Mucosa of descending colon (tissue), 3 donors: ENCODE measurements around the gene MIER2. TPM values are rescaled to one million over a fixed set of nuclear protein-coding genes. Genes with fewer than 3 reads are reported as not detected.
A peak's percentile ranks its signal among the peaks of the same experiment; 100 is the strongest.

Experiments used
- ATAC-seq: fragments of 200-7000 bp; cut with Tn5 transposase; one replicate; pipeline ENCODE4 v1.9.1; 2020; ENCODE audit warnings: mild to moderate bottlenecking, moderate library complexity
- DNase-seq, 3 donors: peaks; one replicate each; pipeline ENCODE4 v3.0.0-alpha.2; 2020
- H3K36me3 ChIP-seq: fragments of 200-600 bp; one replicate; pipeline ENCODE4 v1.8.0; 2021; ENCODE audit warnings: low read depth, mild to moderate bottlenecking
- H3K4me1 ChIP-seq: fragments of 200-600 bp; one replicate; pipeline ENCODE4 v1.8.0; 2021; ENCODE audit warnings: low read depth, mild to moderate bottlenecking
- H3K4me3 ChIP-seq: fragments of 200-600 bp; one replicate; pipeline ENCODE4 v1.8.0; 2021; ENCODE audit warnings: mild to moderate bottlenecking
- H3K9me3 ChIP-seq: fragments of 200-600 bp; one replicate; pipeline ENCODE4 v1.8.0; 2021; ENCODE audit warnings: mild to moderate bottlenecking
- CTCF ChIP-seq: fragments of 200-600 bp; IDR thresholded peaks from one replicate; pipeline ENCODE4 v1.8.0; 2022; ENCODE audit warnings: antibody characterized with exemption, mild to moderate bottlenecking
- intact Hi-C, 2 donors: fragments of 100-400 bp; cut with DNase I in 1 of 2; cut with micrococcal nuclease in 1 of 2; formaldehyde crosslinking; loops; one replicate each; pipeline versions ENCODE4 v1.11.0 to v1.11.1; 2022; cut with DNase I, micrococcal nuclease
- total RNA-seq, 3 donors: library from RNA; stranded (reverse); fragmentation: NEBNext Ultra II Directional in 2 of 3; extraction: Animal tissue kit (Norgen Biotek cat#: 25700) in 2 of 3; gene quantifications; one replicate each; pipeline versions ENCODE4 v1.2.1 to v1.2.4, GENCODE V29; 2021 to 2023
- donor health status: DM: no; HTN: no; CAD: no; lungs with moderate emphysema.
- donor health status: DM: no; HTN: no; CAD: no.
- donor health status: DM: no; HTN: yes; CAD: no.

Gene MIER2
- total RNA-seq, 3 donors from 2014 or later: 13.4 to 28.3 (median 13.7) TPM

GRCh38 chr19:311813-312261, 32.8 kb downstream of the MIER2 start:
- H3K4me1 ChIP-seq: no peaks in the 10 kb centered on the region
- DNase-seq: peak in 1 of 3 donors; percentile 40
- H3K9me3 ChIP-seq: no peaks in the 10 kb centered on the region
- intact Hi-C loops: no loop called here
- H3K4me3 ChIP-seq: no peak overlapping the region
- no peak for ATAC-seq
- no peaks in the 10 kb centered on the region for H3K36me3 ChIP-seq
- no peak for TF ChIP-seq CTCF

- no peaks in the 10 kb centered on the region for H3K36me3 ChIP-seq
- H3K4me1 ChIP-seq: no peaks in the 10 kb centered on the region
- H3K4me3 ChIP-seq: no peak overlapping the region
- intact Hi-C loops: no loop called here
- no peak for TF ChIP-seq CTCF
- DNase-seq (no peak), ATAC-seq (no peak)
- no peaks in the 10 kb centered on the region for H3K9me3 ChIP-seq
Observed at GRCh38 chr19:310781-311496, 33.7 kb downstream of the MIER2 start.

- H3K4me1 ChIP-seq: no peaks in the 10 kb centered on the region
- peak; percentile 80 for ATAC-seq
- no peak for TF ChIP-seq CTCF
- no peak overlapping the region for H3K4me3 ChIP-seq
- H3K36me3 ChIP-seq: no peaks in the 10 kb centered on the region
- no peak for DNase-seq
- H3K9me3 ChIP-seq: no peaks in the 10 kb centered on the region
- intact Hi-C loops: no loop called here
Observed at GRCh38 chr19:310141-310651, 34.4 kb downstream of the MIER2 start.

GRCh38 chr19:309206-309565, 35.4 kb downstream of the MIER2 start:
- no peak overlapping the region for H3K4me3 ChIP-seq
- no peaks in the 10 kb centered on the region for H3K9me3 ChIP-seq
- no peak for TF ChIP-seq CTCF
- no peaks in the 10 kb centered on the region for H3K4me1 ChIP-seq
- intact Hi-C loops: no loop called here
- H3K36me3 ChIP-seq: no peaks in the 10 kb centered on the region
- ATAC-seq: no peak
- DNase-seq: peak in 1 of 3 donors; percentile 24

GRCh38 chr19:308471-309205, 36.0 kb downstream of the MIER2 start:
- H3K9me3 ChIP-seq: no peaks in the 10 kb centered on the region
- no peak for TF ChIP-seq CTCF
- no peaks in the 10 kb centered on the region for H3K4me1 ChIP-seq
- no peak overlapping the region for H3K4me3 ChIP-seq
- H3K36me3 ChIP-seq: no peaks in the 10 kb centered on the region
- DNase-seq (no peak), ATAC-seq (no peak)
- intact Hi-C loops: no loop called here
